GM20431 (cell line): ENCODE measurements around the gene PDE6D.

Source experiments
- in situ Hi-C: fragments of 300-500 bp; cut with MseI, MboI; formaldehyde crosslinking; loops from one replicate; pipeline ENCODE4 v1.15.0; 2020; ENCODE audit warnings: low sequenced_read_pairs; ENCODE audit not compliant: unreplicated experiment

PDE6D gene

GRCh38 chr2:231720987-231721966 lies 59.8 kb downstream of the PDE6D start:
- in situ Hi-C loops, result no loop called here

DNA sequence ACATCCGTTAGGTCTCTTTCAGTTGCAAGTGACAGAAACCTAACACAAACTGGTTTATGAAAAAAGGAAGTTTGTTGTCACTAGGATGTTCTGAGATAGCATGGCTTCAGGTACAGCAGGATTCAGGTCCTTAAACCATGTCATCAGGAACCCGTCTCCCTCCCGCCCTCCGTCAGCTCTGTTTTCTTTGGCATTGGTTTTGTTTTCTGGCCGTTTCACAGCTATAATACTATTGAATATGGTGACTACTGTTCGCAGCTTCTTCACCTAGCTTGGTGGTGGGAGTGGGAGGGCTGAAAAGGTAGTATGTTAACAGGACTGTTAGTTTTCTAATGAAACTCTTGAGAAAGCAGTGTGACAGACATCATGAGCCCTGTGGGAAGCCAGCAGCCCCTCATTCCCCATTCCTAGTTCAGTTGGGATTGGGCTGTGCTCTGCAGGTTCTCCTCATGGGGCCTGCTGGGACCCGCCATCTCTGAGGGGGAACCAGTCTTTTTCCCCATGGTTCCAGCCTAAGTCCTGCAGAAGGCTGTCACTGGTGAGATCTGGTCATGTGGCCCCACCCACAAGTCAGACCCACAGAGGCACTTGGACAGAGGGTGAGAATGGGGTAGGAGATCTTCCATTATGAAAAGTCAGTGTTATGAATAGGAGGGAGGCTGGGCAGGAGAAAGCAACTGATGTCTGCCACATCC lies 60.6 kb downstream of the PDE6D start:
- in situ Hi-C loops, result no loop called here

- in situ Hi-C loops, result loop anchor here (10.0 kb wide), 1 partner anchor 104 kb away; no protein-coding TSS in a partner anchor
Observed at GRCh38 chr2:231718799-231719198, 62.3 kb downstream of the PDE6D start.

- in situ Hi-C loops, result loop anchor here (10.0 kb wide), 1 partner anchor 103 kb away; no protein-coding TSS in a partner anchor
Observed at GRCh38 chr2:231717281-231718171, 63.6 kb downstream of the PDE6D start.

GRCh38 chr2:231716666-231717280 lies 64.3 kb downstream of the PDE6D start:
- in situ Hi-C loops, result loop anchor here (10.0 kb wide), 1 partner anchor 102 kb away; no protein-coding TSS in a partner anchor

DNA sequence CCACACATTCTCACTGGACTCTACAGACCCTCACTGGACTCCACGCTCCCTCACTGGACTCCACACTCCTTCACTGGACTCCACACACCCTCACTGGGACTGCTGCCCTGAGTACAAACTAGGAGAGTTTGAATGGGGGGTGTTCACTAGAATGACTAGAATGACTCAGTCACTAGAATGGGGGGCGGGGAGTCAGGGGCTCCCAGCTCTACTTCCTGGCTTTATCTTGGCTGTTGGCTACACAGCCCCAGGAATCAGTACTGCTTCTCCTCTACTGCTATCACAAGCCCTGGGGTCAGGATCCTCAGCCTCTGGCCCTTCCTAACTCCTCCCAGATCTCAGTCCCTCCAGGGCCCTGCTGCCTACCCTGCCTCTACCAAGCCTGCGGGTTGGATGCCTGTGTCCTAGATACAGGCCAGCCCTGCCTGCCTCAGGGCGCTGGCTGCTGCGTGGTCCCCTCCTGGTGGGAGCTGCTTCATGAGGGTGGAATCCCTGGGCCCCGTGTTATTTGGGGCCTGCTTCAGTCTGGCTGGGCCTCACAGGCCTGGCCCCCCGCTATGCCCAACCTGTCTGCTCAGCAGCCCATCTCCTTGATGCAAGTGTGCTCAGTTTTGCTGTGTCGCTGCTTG lies 65.0 kb downstream of the PDE6D start:
- in situ Hi-C loops, result loop anchor here (10.0 kb wide), 1 partner anchor 101 kb away; no protein-coding TSS in a partner anchor

DNA sequence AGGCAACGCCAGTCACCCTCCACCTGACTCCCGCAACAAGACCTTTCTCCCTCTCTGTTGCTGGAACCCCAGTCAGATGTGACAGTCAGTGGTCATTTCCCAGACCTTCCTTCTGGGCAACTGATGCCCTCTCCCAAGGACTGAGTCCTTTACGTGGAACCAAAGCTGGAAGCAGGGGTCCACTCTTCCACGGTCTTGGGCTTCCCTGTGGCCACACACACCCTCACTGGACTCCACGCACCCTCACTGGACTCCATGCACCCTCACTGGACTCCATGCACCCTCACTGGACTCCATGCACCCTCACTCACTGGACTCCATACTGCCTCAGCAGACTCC lies 65.6 kb downstream of the PDE6D start:
- in situ Hi-C loops, result loop anchor here (10.0 kb wide), 1 partner anchor 101 kb away; no protein-coding TSS in a partner anchor

- in situ Hi-C loops, result loop anchor here (5.0 to 10.0 kb wide), 2 partner anchors 38 to 100 kb away; no protein-coding TSS in a partner anchor
Observed at GRCh38 chr2:231714639-231715498, 66.2 kb downstream of the PDE6D start.

- in situ Hi-C loops, result loop anchor here (5.0 to 10.0 kb wide), 2 partner anchors 37 to 99 kb away; no protein-coding TSS in a partner anchor
Observed at GRCh38 chr2:231713730-231714638, 67.1 kb downstream of the PDE6D start.

- in situ Hi-C loops, result loop anchor here (5.0 to 10.0 kb wide), 2 partner anchors 36 to 99 kb away; no protein-coding TSS in a partner anchor
Observed at GRCh38 chr2:231713406-231713729, 67.7 kb downstream of the PDE6D start.

DNA sequence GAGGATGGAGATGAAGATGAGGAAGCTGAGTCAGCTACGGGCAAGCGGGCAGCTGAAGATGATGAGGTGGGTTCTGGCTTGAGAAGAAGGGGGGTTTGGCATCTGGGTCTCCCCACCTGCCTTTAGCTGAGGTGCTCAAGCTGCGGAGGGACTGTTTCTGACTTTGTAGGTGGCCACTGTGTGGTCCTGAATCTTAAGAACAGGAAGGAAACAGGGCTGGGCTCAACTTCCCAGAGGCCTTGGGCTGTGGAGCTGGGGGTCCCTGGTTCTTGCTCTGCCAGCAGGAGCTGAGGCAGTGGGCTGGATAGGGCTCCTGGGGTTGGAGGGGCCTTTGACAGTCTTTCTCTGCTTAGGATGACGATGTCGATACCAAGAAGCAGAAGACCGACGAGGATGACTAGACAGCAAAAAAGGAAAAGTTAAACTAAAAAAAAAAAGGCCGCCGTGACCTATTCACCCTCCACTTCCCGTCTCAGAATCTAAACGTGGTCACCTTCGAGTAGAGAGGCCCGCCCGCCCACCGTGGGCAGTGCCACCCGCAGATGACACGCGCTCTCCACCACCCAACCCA lies 68.5 kb downstream of the PDE6D start:
- in situ Hi-C loops, result loop anchor here (5.0 to 10.0 kb wide), 2 partner anchors 35 to 98 kb away; no protein-coding TSS in a partner anchor

DNA sequence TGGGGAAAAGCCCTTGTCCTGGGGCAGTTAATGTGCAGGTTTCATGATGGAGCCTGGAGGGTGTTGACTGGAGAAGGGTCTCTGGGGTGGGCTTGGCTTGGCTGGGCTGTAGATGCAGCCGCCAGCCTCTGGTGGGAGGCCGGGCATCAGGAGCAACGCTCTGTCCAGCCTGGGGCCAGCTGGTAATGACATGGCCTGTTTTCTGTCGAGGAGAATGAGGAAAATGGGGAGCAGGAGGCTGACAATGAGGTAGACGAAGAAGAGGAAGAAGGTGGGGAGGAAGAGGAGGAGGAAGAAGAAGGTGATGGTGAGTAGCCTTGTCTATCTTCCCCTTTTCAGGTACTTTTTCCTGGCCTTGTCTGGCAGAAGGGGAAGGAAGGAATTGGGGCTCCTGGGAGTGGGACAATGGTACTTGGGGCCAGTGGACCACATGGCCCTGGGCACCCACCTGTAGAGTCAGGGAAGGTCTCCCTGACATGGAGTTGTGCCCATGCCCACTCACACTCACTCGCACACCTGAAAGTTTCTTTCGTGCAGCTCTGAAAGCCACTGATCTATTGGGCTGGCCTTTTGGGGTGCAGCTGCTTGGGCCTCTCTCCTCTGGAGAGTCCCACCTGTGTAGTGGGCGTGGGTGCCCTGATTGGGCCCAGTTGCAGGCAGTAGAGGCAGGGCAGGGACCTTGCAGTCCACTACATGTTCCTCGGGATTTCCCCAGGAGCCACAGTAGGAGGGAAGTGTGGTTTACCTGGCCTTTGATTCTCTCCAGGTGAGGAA lies 69.2 kb downstream of the PDE6D start:
- in situ Hi-C loops, result loop anchor here (5.0 to 10.0 kb wide), 2 partner anchors 35 to 97 kb away; no protein-coding TSS in a partner anchor

DNA sequence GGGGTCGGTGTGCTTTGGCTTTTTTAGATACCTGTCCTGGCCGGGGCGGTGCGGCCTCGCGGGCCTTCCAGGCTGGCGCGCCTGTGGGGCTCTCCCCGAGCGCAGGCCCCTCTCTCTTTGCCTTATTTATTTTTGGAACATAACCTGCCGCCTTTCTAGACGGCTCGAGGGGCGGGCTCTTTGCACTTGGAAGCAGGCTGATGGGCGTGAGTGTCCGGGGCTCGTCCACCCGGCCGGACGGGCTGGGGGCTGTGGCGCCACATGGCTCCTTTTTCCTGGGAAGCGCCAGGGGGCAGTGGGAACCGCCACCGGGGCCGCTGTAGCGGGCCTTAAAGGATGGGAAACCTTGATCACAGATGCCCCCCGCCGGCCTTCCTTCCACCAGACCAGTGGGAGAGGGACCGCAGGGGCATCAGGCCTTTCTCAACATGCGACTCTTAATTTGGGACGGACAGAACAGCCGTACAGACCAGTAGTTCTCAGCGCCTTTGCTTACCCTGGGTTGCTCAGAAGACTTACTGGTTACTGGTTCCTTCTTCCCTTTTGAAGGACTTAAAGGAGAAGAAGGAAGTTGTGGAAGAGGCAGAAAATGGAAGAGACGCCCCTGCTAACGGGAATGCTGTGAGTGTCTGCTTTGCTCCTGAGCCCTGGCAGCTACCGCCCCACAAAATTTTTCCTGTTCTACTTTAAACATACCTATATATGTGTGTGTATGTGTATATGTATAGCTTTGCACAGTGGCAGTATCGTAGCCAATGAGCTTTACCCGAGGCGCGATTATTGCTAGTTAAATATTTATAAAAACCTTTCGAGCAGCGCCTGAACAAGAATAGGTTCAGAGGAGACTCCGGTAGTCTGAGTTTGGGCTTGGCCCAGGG lies 70.0 kb downstream of the PDE6D start:
- in situ Hi-C loops, result loop anchor here (5.0 to 10.0 kb wide), 2 partner anchors 34 to 96 kb away; no protein-coding TSS in a partner anchor

GRCh38 chr2:231709981-231710798 lies 70.9 kb downstream of the PDE6D start:
- in situ Hi-C loops, result loop anchor here (5.0 to 10.0 kb wide), 2 partner anchors 33 to 95 kb away; no protein-coding TSS in a partner anchor
